Endodermal cell (in vitro differentiated cells): ENCODE measurements around the gene PSMA7. TPM values are rescaled to one million over a fixed set of nuclear protein-coding genes. Genes with fewer than 3 reads are reported as not detected.

Experiments used
- DNase-seq: peaks from one replicate; pipeline ENCODE4 v3.0.0-alpha.2; 2017
- H3K27ac ChIP-seq: 2 replicates; pipeline ENCODE4 v1.5.1; 2013; ENCODE audit warnings: mild to moderate bottlenecking, low read depth, low read length, moderate library complexity
- H3K27me3 ChIP-seq: 2 replicates; pipeline ENCODE4 v1.6.1; 2013; ENCODE audit warnings: mild to moderate bottlenecking, low read length, moderate library complexity; ENCODE audit not compliant: insufficient read depth, control insufficient read depth, poor library complexity, severe bottlenecking
- H3K36me3 ChIP-seq: 2 replicates; pipeline ENCODE4 v1.7.0; 2013; ENCODE audit warnings: mild to moderate bottlenecking, low read length, moderate library complexity; ENCODE audit not compliant: control insufficient read depth, insufficient read depth
- H3K4me1 ChIP-seq: one replicate; pipeline ENCODE4 v1.7.0; 2013; ENCODE audit warnings: low read length; ENCODE audit not compliant: control insufficient read depth, insufficient read depth
- H3K4me3 ChIP-seq: 2 replicates; pipeline ENCODE4 v1.5.1; 2013; ENCODE audit warnings: mild to moderate bottlenecking, low read length, moderate library complexity
- H3K9ac ChIP-seq: 2 replicates; pipeline ENCODE4 v1.6.1; 2013; ENCODE audit warnings: mild to moderate bottlenecking, low read length, moderate library complexity; ENCODE audit not compliant: poor library complexity, severe bottlenecking; ENCODE audit errors: extremely low read depth
- H3K9me3 ChIP-seq: 2 replicates; pipeline ENCODE4 v1.6.1; 2013; ENCODE audit warnings: mild to moderate bottlenecking, low read length, moderate library complexity; ENCODE audit not compliant: control insufficient read depth
- H3K27ac Mint-ChIP-seq: 2 replicates; pipeline ENCODE4 v1.8.0; 2020; ENCODE audit warnings: mixed read lengths
- H3K27me3 Mint-ChIP-seq: 2 replicates; pipeline ENCODE4 v1.8.0; 2021; ENCODE audit warnings: mild to moderate bottlenecking, mixed read lengths; ENCODE audit not compliant: insufficient read depth
- H3K36me3 Mint-ChIP-seq: 2 replicates; pipeline ENCODE4 v1.8.0; 2020; ENCODE audit warnings: low read depth, mixed read lengths
- H3K4me1 Mint-ChIP-seq: 2 replicates; pipeline ENCODE4 v1.8.0; 2020; ENCODE audit warnings: mixed read lengths
- H3K4me3 Mint-ChIP-seq: 2 replicates; pipeline ENCODE4 v1.8.0; 2020; ENCODE audit warnings: mild to moderate bottlenecking, moderate library complexity, mixed read lengths
- H3K9me3 Mint-ChIP-seq: 2 replicates; pipeline ENCODE4 v1.8.0; 2020; ENCODE audit warnings: mild to moderate bottlenecking, mixed read lengths
- CTCF ChIP-seq: fragments of 200-600 bp; sonication (generic); conservative IDR thresholded peaks from 2 replicates; pipeline ENCODE4 v1.5.0; 2021; ENCODE audit warnings: antibody characterized with exemption, mild to moderate bottlenecking
- WGBS, 2 experiments: methylation state at CpG; one replicate each; pipeline versions ENCODE4 v1.1.5 to v1.1.7; 2013; ENCODE audit warnings: missing lambda C conversion rate in 2 of 2, mixed read lengths in 1 of 2; ENCODE audit not compliant: insufficient coverage in 1 of 2, insufficient read length in 1 of 2; 5-methylcytosine and 5-hydroxymethylcytosine counted together
- total RNA-seq, 2 donors: library from RNA; stranded (reverse); fragmentation: NEBNext Ultra II Directional in 1 of 2; extraction: Animal tissue kit (Norgen Biotek cat#: 25700) in 1 of 2; gene quantifications; 2 replicates in 1 of 2; 3 replicates in 1 of 2; pipeline ENCODE4 v1.2.1, GENCODE V29; 2021

Gene PSMA7
- total RNA-seq, 2 donors from 2014 or later: 279 to 280 TPM

DNA sequence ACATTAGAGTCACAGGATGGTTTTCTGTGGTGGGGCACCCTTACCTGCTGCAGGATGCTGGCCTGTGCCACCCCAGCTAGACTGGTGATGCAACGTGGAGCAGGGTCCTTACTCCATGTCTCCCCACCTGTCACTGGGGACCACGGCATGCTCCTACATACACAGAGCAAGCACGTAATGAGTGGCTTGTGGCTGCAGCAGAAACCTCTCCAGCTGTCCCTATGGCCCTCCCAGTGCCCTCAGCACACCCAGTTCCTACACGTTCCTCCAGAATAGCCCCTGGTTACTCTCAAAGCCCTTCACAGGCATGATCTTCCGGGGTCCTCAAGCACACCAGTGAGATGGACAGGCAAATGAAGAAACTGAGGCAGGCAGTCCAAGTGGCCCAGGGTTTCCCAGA lies 24.1 kb downstream of the PSMA7 start:
- no peak for TF ChIP-seq CTCF
- no peak overlapping the region for H3K4me3 Mint-ChIP-seq
- no peaks in the 10 kb centered on the region for H3K9me3 ChIP-seq
- DNase-seq: no peak
- H3K4me3 ChIP-seq: no peak overlapping the region
- 96% methylated on average over 3 to 5 of the region's 5 CpGs for WGBS, 2 experiments
- no peaks in the 10 kb centered on the region for H3K27me3 ChIP-seq
- peaks cover 15% of the 10 kb centered on the region for H3K4me1 Mint-ChIP-seq
- no peaks in the 10 kb centered on the region for H3K9me3 Mint-ChIP-seq
- no peak overlapping the region for H3K27ac ChIP-seq
- peaks cover 2% of the 10 kb centered on the region for H3K36me3 ChIP-seq
- peaks cover 15% of the 10 kb centered on the region for H3K27me3 Mint-ChIP-seq
- no peak overlapping the region for H3K27ac Mint-ChIP-seq
- H3K4me1 ChIP-seq: no peaks in the 10 kb centered on the region
- H3K9ac ChIP-seq: no peak overlapping the region
- H3K36me3 Mint-ChIP-seq: peaks cover 2% of the 10 kb centered on the region

GRCh38 chr20:62118113-62119043 lies 24.8 kb downstream of the PSMA7 start:
- Mint-ChIP-seq H3K36me3 (no peaks in the 10 kb centered on the region), H3K27ac (no peak overlapping the region), H3K4me3 (no peak overlapping the region), H3K9me3 (no peaks in the 10 kb centered on the region), H3K27me3 (peaks cover 17% of the 10 kb centered on the region), H3K4me1 (peaks cover 8% of the 10 kb centered on the region)
- Histone ChIP-seq H3K9ac (no peak overlapping the region), H3K4me3 (no peak overlapping the region), H3K9me3 (no peaks in the 10 kb centered on the region), H3K27ac (no peak overlapping the region), H3K4me1 (no peaks in the 10 kb centered on the region), H3K27me3 (no peaks in the 10 kb centered on the region), H3K36me3 (no peaks in the 10 kb centered on the region)
- DNase-seq: no peak
- WGBS, 2 experiments: 80 to 83% methylated on average over 11 to 21 of the region's 21 CpGs
- no peak for TF ChIP-seq CTCF

GRCh38 chr20:62117658-62118057 lies 25.5 kb downstream of the PSMA7 start:
- Mint-ChIP-seq H3K9me3 (peaks cover under 1% of the 10 kb centered on the region), H3K27me3 (peaks cover 21% of the 10 kb centered on the region), H3K4me3 (no peak overlapping the region), H3K36me3 (no peaks in the 10 kb centered on the region), H3K27ac (no peak overlapping the region), H3K4me1 (peaks cover 7% of the 10 kb centered on the region)
- Histone ChIP-seq H3K9me3 (no peaks in the 10 kb centered on the region), H3K4me3 (no peak overlapping the region), H3K9ac (no peak overlapping the region), H3K27me3 (no peaks in the 10 kb centered on the region), H3K27ac (no peak overlapping the region), H3K4me1 (no peaks in the 10 kb centered on the region), H3K36me3 (no peaks in the 10 kb centered on the region)
- DNase-seq: no peak
- TF ChIP-seq CTCF: no peak
- 75% methylated on average over 15 of the region's 15 CpGs; no CpG with 5 or more reads in 1 of the 2 experiments for WGBS, 2 experiments
